K562 (cell line): Measurements from ENCODE around the gene SOST. TPM values are rescaled to one million over a fixed set of nuclear protein-coding genes. Genes with fewer than 3 reads are reported as not detected.

Source experiments
- ATAC-seq: fragments of 200-7000 bp; cut with Tn5 transposase; 3 replicates; pipeline ENCODE4 v1.9.1; 2020; ENCODE audit warnings: moderate library complexity
- BruUV-seq: library from RNA; stranded (reverse); fragments of 400-500 nt; replicated peaks from 2 replicates; lab custom pipeline; 2021; lab: Mats Ljungman, UMichigan
- CTCF ChIA-PET: fragments of 300-600 bp; formaldehyde crosslinking; extraction: SDS; loops from one replicate; lab custom pipeline; 2021; ENCODE audit warnings: low intra/inter-chr PET ratio; lab: Yijun Ruan, JAX
- POLR2A ChIA-PET: fragments of 300-600, 350-650 bp; sonication (Branson Sonifier 250); formaldehyde crosslinking; extraction: SDS; loops from one replicate; lab custom pipeline; 2021; ENCODE audit warnings: antibody characterized with exemption, inconsistent platforms; lab: Yijun Ruan, JAX
- DNase-seq, 4 experiments: peaks; one replicate each; pipeline versions ENCODE4 v3.0.0 to v3.0.0-alpha.2; 2011 to 2018; ENCODE audit warnings: low spot score in 3 of 4, mixed read lengths in 3 of 4; ENCODE audit errors: extremely low read depth in 1 of 4
- FAIRE-seq: peaks from 2 replicates; lab custom pipeline; 2011; peaks lifted over from hg19 to GRCh38; lab: Jason Lieb, UNC
- H2AFZ ChIP-seq: 2 replicates; pipeline ENCODE4 v1.6.0; 2011; ENCODE audit warnings: low read depth, low read length, control low read depth, inconsistent platforms
- H3K27ac ChIP-seq: fragments of 200-600 bp; 3 replicates; pipeline ENCODE4 v1.8.0; 2011; ENCODE audit warnings: low read depth, mild to moderate bottlenecking, control low read depth, inconsistent platforms, low read length, moderate library complexity, mixed read lengths; ENCODE audit errors: extremely low read depth
- H3K27me3 ChIP-seq, 2 experiments: fragments of 300-600 bp in 1 of 2; 2 replicates in 1 of 2; 3 replicates in 1 of 2; pipeline versions ENCODE4 v1.6.0 to v1.8.0; 2011; ENCODE audit warnings: inconsistent platforms in 2 of 2, low read length in 2 of 2, mild to moderate bottlenecking in 1 of 2, mixed read lengths in 1 of 2, moderate library complexity in 1 of 2; ENCODE audit not compliant: control insufficient read depth in 2 of 2, insufficient read depth in 2 of 2
- H3K36me3 ChIP-seq: fragments of 300-600 bp; 3 replicates; pipeline ENCODE4 v1.8.0; 2011; ENCODE audit warnings: mild to moderate bottlenecking, low read length, inconsistent platforms; ENCODE audit not compliant: control insufficient read depth, insufficient read depth
- H3K4me1 ChIP-seq, 2 experiments: fragments of 200-600 bp in 1 of 2; replicated peaks in 1 of 2; 2 replicates in 1 of 2; 3 replicates in 1 of 2; pipeline versions ENCODE4 v1.5.1 to v1.8.0; 2011; ENCODE audit warnings: inconsistent platforms in 2 of 2, low read length in 2 of 2, mild to moderate bottlenecking in 1 of 2, mixed read lengths in 1 of 2, moderate library complexity in 1 of 2; ENCODE audit not compliant: control insufficient read depth in 2 of 2, insufficient read depth in 2 of 2
- H3K4me2 ChIP-seq: 2 replicates; pipeline ENCODE4 v1.6.1; 2011; ENCODE audit warnings: low read length, control low read depth, inconsistent platforms, mixed read lengths; ENCODE audit not compliant: insufficient read depth
- H3K4me3 ChIP-seq: fragments of 200-600 bp; sonication (generic), shearing (Covaris generic); 2 replicates; pipeline ENCODE4 v1.5.1; 2016; ENCODE audit warnings: control low read depth, inconsistent platforms
- H3K79me2 ChIP-seq: fragments of 200-600 bp; 3 replicates; pipeline ENCODE4 v1.8.0; 2011; ENCODE audit warnings: low read length, inconsistent platforms; ENCODE audit not compliant: control insufficient read depth, insufficient read depth
- H3K9ac ChIP-seq, 2 experiments: 2 replicates each; pipeline versions ENCODE4 v1.6.0 to v1.6.1; 2011; ENCODE audit warnings: low read depth in 2 of 2, low read length in 2 of 2, control low read depth in 1 of 2, inconsistent platforms in 1 of 2, mild to moderate bottlenecking in 1 of 2, mixed read lengths in 1 of 2; ENCODE audit not compliant: insufficient read depth in 1 of 2
- H3K9me1 ChIP-seq: one replicate; pipeline ENCODE4 v1.6.0; 2011; ENCODE audit warnings: inconsistent platforms, mild to moderate bottlenecking, low read length, moderate library complexity; ENCODE audit not compliant: control insufficient read depth, insufficient read depth
- H3K9me3 ChIP-seq: replicated peaks from 2 replicates; pipeline ENCODE4 v1.5.1; 2011; ENCODE audit warnings: low read depth, low read length, inconsistent platforms; ENCODE audit not compliant: control insufficient read depth, insufficient read depth
- H4K20me1 ChIP-seq: replicated peaks from 2 replicates; pipeline ENCODE4 v1.6.1; 2011; ENCODE audit warnings: low read length, inconsistent platforms, mixed read lengths; ENCODE audit not compliant: control insufficient read depth, insufficient read depth
- CCNT2 ChIP-seq: IDR thresholded peaks from 2 replicates; pipeline ENCODE4 v1.6.1; 2011; ENCODE audit warnings: borderline replicate concordance, low read depth, mild to moderate bottlenecking, moderate library complexity, mixed read lengths, low read length; ENCODE audit not compliant: insufficient read length; ENCODE audit errors: extremely low read depth
- FOXJ2 ChIP-seq: fragments of 200-800 bp; sonication (Bioruptor generic); IDR thresholded peaks from 2 replicates; pipeline ENCODE4 v1.6.1; 2016; ENCODE audit warnings: missing genetic modification characterization, missing compliant biosample characterization
- HDAC8 ChIP-seq: fragments of 450-650 bp; IDR thresholded peaks from 2 replicates; pipeline ENCODE4 v1.6.1; 2016; ENCODE audit warnings: mild to moderate bottlenecking, missing genetic modification characterization, moderate library complexity, missing compliant biosample characterization
- POLR3A ChIP-seq: IDR thresholded peaks from 2 replicates; pipeline ENCODE4 v1.6.1; 2011; ENCODE audit warnings: borderline replicate concordance, mild to moderate bottlenecking, moderate library complexity; ENCODE audit not compliant: insufficient read length, insufficient read depth; ENCODE audit errors: extremely low read depth
- ZNF436 ChIP-seq: fragments of 250-450, 450-650 bp; sonication (Bioruptor Pico); formaldehyde crosslinking; IDR thresholded peaks from 2 replicates; pipeline ENCODE4 v1.7.0; 2020; ENCODE audit warnings: mild to moderate bottlenecking
- WGBS: fragments of 100-300 bp; shearing (Covaris generic); methylation state at CpG from one replicate; pipeline ENCODE4 v1.1.6; 2016; ENCODE audit warnings: low coverage, mixed read lengths; ENCODE audit not compliant: insufficient coverage; ENCODE audit errors: missing lambda C conversion rate; 5-methylcytosine and 5-hydroxymethylcytosine counted together
- in situ Hi-C: fragments of 300-500 bp; cut with MboI; formaldehyde crosslinking; loops from 4 replicates; pipeline ENCODE4 v1.15.0; 2018; ENCODE audit warnings: inconsistent platforms, mixed read lengths
- intact Hi-C: fragments of 100-400 bp; cut with micrococcal nuclease; formaldehyde crosslinking; loops from 2 replicates; pipeline ENCODE4 v1.14.2; 2022
- polyA plus RNA-seq, 8 experiments: library from polyadenylated mRNA; depleted of rRNA in 4 of 8; stranded (reverse) in 5 of 8; unstranded in 3 of 8; fragments of >200 nt; fragmentation: Nextera tagmentation in 2 of 8; fragmentation: Illumina TruSeq in 1 of 8; extraction: Ambion mirVana in 2 of 8; extraction: Trizol in 1 of 8; gene quantifications; 2 replicates each; pipeline versions ENCODE4 v1.2.1 to v1.2.3, GENCODE V29; 2011 to 2014; ENCODE audit warnings: inconsistent platforms in 1 of 8, missing spikeins in 1 of 8
- total RNA-seq, 7 experiments: library from RNA; depleted of rRNA in 6 of 7; stranded (reverse); fragments of >200 nt in 6 of 7; fragmentation: Illumina TruSeq in 2 of 7; extraction: Trizol in 2 of 7; gene quantifications; 2 replicates each; pipeline versions ENCODE4 v1.2.1 to v1.2.3, GENCODE V29; 2011 to 2021; ENCODE audit warnings: low replicate concordance in 1 of 7
- TF ChIP-seq, protein P1 (sequence below): sonication (generic); formaldehyde crosslinking; IDR thresholded peaks from 2 replicates; pipeline ENCODE4 v1.8.0; 2022; ENCODE audit warnings: mild to moderate bottlenecking, low read depth, missing genetic modification reagents
- TF ChIP-seq, protein P2 (sequence below), 2 experiments: fragments of 450-650 bp in 1 of 2; sonication (generic) in 1 of 2; formaldehyde crosslinking; conservative IDR thresholded peaks; 2 replicates each; pipeline versions ENCODE4 v1.4.0 to v1.8.1; 2020 to 2022; ENCODE audit warnings: mild to moderate bottlenecking in 1 of 2, missing genetic modification reagents in 1 of 2
- TF ChIP-seq, protein P3 (sequence below), 2 experiments: fragments of 150-350 bp in 1 of 2; IDR thresholded peaks; 2 replicates each; pipeline ENCODE4 v1.6.1; 2012 to 2016; ENCODE audit warnings: low read depth in 2 of 2, low read length in 2 of 2, mild to moderate bottlenecking in 1 of 2, moderate library complexity in 1 of 2
- TF ChIP-seq, protein P4 (sequence below): sonication (generic); formaldehyde crosslinking; IDR thresholded peaks from 2 replicates; pipeline ENCODE4 v1.8.0; 2023; ENCODE audit warnings: mild to moderate bottlenecking, missing genetic modification reagents

Gene SOST
- total and polyA plus RNA-seq, 9 of the 15 experiments (the other 6 are each of a cell fraction or from before 2014, with no cell fraction given): not detected

DNA sequence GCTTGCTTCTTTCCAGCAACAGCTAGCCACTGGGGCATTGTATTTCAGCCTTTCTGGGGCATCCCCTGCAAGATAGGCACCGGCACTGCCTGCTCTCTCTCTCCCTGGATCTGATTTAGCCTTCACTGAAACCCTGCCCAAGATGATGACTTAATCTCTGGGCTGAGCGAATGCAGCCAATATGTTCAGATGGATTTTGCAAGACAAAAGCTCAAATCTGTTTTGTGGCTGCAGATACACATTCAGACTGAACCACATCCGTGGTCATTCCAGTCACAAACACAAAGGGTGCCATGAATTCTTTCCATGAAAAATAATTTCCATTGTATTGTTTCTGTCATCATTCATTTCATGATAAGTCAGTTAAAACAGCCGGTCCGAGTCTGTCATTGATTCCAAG, 24.2 kb downstream of the SOST start (continued):
- TF ChIP-seq, protein P1, sequence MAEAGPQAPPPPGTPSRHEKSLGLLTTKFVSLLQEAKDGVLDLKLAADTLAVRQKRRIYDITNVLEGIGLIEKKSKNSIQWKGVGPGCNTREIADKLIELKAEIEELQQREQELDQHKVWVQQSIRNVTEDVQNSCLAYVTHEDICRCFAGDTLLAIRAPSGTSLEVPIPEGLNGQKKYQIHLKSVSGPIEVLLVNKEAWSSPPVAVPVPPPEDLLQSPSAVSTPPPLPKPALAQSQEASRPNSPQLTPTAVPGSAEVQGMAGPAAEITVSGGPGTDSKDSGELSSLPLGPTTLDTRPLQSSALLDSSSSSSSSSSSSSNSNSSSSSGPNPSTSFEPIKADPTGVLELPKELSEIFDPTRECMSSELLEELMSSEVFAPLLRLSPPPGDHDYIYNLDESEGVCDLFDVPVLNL (CRISPR knock-in tag): no peak

DNA sequence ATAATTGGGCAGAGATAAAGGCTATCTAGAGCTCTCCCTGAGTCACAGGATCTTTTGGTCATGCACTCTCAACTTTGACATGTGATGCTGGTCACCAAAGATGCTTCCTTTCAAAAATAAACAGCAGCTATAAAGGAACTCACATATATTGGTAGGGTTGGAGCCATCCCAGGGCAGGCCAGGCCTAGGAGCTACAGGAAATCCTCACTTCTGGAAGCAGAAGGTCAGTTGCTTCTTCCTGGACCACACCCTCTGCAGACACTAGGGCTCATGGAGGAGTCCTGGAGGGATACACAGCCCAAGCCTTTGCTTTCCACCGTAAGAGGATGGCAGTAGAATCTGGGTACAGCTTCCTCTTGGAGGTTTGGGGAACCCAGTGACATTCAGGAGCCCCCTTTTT, 24.6 kb downstream of the SOST start:
- no peak overlapping the region for H3K4me3 ChIP-seq
- no peak overlapping the region for H3K4me2 ChIP-seq
- H2AFZ ChIP-seq: no peak overlapping the region
- BruUV-seq: no TSS peak
- no peaks in the 10 kb centered on the region for H4K20me1 ChIP-seq
- in situ Hi-C loops: no loop called here
- ChIA-PET POLR2A (interaction anchor here (0.9 to 1.0 kb wide), 2 partner anchors 16 to 17 kb away, joined by 3 read pairs; no protein-coding TSS in a partner anchor), CTCF (no interaction called here)
- no peaks in the 10 kb centered on the region for H3K36me3 ChIP-seq
- DNase-seq: no peak
- H3K27me3 ChIP-seq: peaks cover 8 to 10% of the 10 kb centered on the region in 2 experiments; a peak in 4 of 5 replicates
- no peak overlapping the region for H3K27ac ChIP-seq
- intact Hi-C loops: no loop called here
- no peaks in the 10 kb centered on the region for H3K9me3 ChIP-seq
- no peaks in the 10 kb centered on the region for H3K79me2 ChIP-seq
- no CpG with 5 or more reads among the region's 1 CpG for WGBS
- ATAC-seq: no peak
- H3K9ac ChIP-seq: no peak overlapping the region
- no peak for FAIRE-seq
- H3K9me1 ChIP-seq: peaks cover 2% of the 10 kb centered on the region
- H3K4me1 ChIP-seq: no peaks in the 10 kb centered on the region
- TF ChIP-seq, protein P2, sequence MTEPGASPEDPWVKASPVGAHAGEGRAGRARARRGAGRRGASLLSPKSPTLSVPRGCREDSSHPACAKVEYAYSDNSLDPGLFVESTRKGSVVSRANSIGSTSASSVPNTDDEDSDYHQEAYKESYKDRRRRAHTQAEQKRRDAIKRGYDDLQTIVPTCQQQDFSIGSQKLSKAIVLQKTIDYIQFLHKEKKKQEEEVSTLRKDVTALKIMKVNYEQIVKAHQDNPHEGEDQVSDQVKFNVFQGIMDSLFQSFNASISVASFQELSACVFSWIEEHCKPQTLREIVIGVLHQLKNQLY (CRISPR knock-in tag; conservative IDR thresholded peaks at IDR 0.05): no peak
- TF ChIP-seq ZNF436 (CRISPR knock-in tag): no peak
- no peak for TF ChIP-seq POLR3A
- TF ChIP-seq CCNT2: no peak
- TF ChIP-seq, protein P3, sequence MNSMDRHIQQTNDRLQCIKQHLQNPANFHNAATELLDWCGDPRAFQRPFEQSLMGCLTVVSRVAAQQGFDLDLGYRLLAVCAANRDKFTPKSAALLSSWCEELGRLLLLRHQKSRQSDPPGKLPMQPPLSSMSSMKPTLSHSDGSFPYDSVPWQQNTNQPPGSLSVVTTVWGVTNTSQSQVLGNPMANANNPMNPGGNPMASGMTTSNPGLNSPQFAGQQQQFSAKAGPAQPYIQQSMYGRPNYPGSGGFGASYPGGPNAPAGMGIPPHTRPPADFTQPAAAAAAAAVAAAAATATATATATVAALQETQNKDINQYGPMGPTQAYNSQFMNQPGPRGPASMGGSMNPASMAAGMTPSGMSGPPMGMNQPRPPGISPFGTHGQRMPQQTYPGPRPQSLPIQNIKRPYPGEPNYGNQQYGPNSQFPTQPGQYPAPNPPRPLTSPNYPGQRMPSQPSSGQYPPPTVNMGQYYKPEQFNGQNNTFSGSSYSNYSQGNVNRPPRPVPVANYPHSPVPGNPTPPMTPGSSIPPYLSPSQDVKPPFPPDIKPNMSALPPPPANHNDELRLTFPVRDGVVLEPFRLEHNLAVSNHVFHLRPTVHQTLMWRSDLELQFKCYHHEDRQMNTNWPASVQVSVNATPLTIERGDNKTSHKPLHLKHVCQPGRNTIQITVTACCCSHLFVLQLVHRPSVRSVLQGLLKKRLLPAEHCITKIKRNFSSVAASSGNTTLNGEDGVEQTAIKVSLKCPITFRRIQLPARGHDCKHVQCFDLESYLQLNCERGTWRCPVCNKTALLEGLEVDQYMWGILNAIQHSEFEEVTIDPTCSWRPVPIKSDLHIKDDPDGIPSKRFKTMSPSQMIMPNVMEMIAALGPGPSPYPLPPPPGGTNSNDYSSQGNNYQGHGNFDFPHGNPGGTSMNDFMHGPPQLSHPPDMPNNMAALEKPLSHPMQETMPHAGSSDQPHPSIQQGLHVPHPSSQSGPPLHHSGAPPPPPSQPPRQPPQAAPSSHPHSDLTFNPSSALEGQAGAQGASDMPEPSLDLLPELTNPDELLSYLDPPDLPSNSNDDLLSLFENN (IDR thresholded peaks at IDR 0.05; ENCODE audit: low read depth in 2 of 2, low read length in 2 of 2): no peak
- TF ChIP-seq FOXJ2 (tag): no peak
- TF ChIP-seq, protein P4, sequence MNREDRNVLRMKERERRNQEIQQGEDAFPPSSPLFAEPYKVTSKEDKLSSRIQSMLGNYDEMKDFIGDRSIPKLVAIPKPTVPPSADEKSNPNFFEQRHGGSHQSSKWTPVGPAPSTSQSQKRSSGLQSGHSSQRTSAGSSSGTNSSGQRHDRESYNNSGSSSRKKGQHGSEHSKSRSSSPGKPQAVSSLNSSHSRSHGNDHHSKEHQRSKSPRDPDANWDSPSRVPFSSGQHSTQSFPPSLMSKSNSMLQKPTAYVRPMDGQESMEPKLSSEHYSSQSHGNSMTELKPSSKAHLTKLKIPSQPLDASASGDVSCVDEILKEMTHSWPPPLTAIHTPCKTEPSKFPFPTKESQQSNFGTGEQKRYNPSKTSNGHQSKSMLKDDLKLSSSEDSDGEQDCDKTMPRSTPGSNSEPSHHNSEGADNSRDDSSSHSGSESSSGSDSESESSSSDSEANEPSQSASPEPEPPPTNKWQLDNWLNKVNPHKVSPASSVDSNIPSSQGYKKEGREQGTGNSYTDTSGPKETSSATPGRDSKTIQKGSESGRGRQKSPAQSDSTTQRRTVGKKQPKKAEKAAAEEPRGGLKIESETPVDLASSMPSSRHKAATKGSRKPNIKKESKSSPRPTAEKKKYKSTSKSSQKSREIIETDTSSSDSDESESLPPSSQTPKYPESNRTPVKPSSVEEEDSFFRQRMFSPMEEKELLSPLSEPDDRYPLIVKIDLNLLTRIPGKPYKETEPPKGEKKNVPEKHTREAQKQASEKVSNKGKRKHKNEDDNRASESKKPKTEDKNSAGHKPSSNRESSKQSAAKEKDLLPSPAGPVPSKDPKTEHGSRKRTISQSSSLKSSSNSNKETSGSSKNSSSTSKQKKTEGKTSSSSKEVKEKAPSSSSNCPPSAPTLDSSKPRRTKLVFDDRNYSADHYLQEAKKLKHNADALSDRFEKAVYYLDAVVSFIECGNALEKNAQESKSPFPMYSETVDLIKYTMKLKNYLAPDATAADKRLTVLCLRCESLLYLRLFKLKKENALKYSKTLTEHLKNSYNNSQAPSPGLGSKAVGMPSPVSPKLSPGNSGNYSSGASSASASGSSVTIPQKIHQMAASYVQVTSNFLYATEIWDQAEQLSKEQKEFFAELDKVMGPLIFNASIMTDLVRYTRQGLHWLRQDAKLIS (CRISPR knock-in tag): no peak
- TF ChIP-seq HDAC8 (tag): no peak
